A204.1 (cell line): ENCODE data around the gene EDAR.

Experiments used
- FAIRE-seq: peaks from 2 replicates; lab custom pipeline; 2012; peaks lifted over from hg19 to GRCh38; lab: Jason Lieb, UNC

The EDAR gene

GRCh38 chr2:109001201-109001600, 12.2 kb upstream of the EDAR start:
- no peak for FAIRE-seq

GRCh38 chr2:109000738-109001137, 11.7 kb upstream of the EDAR start:
- FAIRE-seq = no peak

- FAIRE-seq = no peak
Observed at GRCh38 chr2:108998911-108999310, 9.9 kb upstream of the EDAR start.

GRCh38 chr2:108994178-108994577, 5.2 kb upstream of the EDAR start:
- no peak for FAIRE-seq

- FAIRE-seq = no peak
Observed at GRCh38 chr2:108993095-108993937, 4.3 kb upstream of the EDAR start.

- FAIRE-seq = no peak
Observed at GRCh38 chr2:108988076-108988795, 784 bp downstream of the EDAR start.

GRCh38 chr2:108986916-108987510, 2.0 kb downstream of the EDAR start:
- no peak for FAIRE-seq

- no peak for FAIRE-seq
Observed at GRCh38 chr2:108983610-108984009, 5.4 kb downstream of the EDAR start.

- no peak for FAIRE-seq
Observed at GRCh38 chr2:108983061-108983460, 6.0 kb downstream of the EDAR start.

GRCh38 chr2:108982259-108982679, 6.8 kb downstream of the EDAR start:
- FAIRE-seq = no peak

GRCh38 chr2:108981846-108982245, 7.2 kb downstream of the EDAR start:
- no peak for FAIRE-seq

- no peak for FAIRE-seq
Observed at GRCh38 chr2:108980076-108980475, 8.9 kb downstream of the EDAR start.

- no peak for FAIRE-seq
Observed at GRCh38 chr2:108979461-108979860, 9.6 kb downstream of the EDAR start.

GRCh38 chr2:108978709-108979111, 10.3 kb downstream of the EDAR start:
- no peak for FAIRE-seq

GRCh38 chr2:108975613-108976435, 13.2 kb downstream of the EDAR start:
- FAIRE-seq = no peak

GRCh38 chr2:108974674-108975073, 14.3 kb downstream of the EDAR start:
- FAIRE-seq = no peak

GRCh38 chr2:108972663-108973062, 16.4 kb downstream of the EDAR start:
- no peak for FAIRE-seq

GRCh38 chr2:108971661-108972566, 17.1 kb downstream of the EDAR start:
- FAIRE-seq = no peak

GRCh38 chr2:108970369-108970768, 18.7 kb downstream of the EDAR start:
- no peak for FAIRE-seq

- FAIRE-seq = no peak
Observed at GRCh38 chr2:108969856-108970255, 19.2 kb downstream of the EDAR start.

GRCh38 chr2:108968619-108969018, 20.4 kb downstream of the EDAR start:
- no peak for FAIRE-seq
